K562 (cell line): ENCODE data around the gene CHRM1.

Experiments used
- EP300 ChIP-seq: IDR thresholded peaks from 2 replicates; pipeline ENCODE4 v1.6.1; 2012; ENCODE audit warnings: low read length, improper control_type of control experiment
- ILK ChIP-seq: fragments of 450-650 bp; IDR thresholded peaks from 2 replicates; pipeline ENCODE4 v1.6.1; 2016; ENCODE audit warnings: missing genetic modification characterization, low read depth, mild to moderate bottlenecking, missing compliant biosample characterization, moderate library complexity, borderline replicate concordance
- MXI1 ChIP-seq: IDR thresholded peaks from 2 replicates; pipeline ENCODE4 v1.6.1; 2011; ENCODE audit warnings: low read depth, mild to moderate bottlenecking, improper control_type of control experiment, low read length
- NFIC ChIP-seq: fragments of 450-650 bp; IDR thresholded peaks from 2 replicates; pipeline ENCODE4 v1.6.1; 2017; ENCODE audit warnings: mild to moderate bottlenecking, inconsistent platforms
- NFRKB ChIP-seq: fragments of 450-650 bp; IDR thresholded peaks from 2 replicates; pipeline ENCODE4 v1.6.1; 2016; ENCODE audit warnings: low read depth
- OTX1 ChIP-seq: fragments of 450-650 bp; formaldehyde crosslinking; IDR thresholded peaks from 2 replicates; pipeline ENCODE4 v1.4.0; 2022; ENCODE audit warnings: mild to moderate bottlenecking
- POLR2G ChIP-seq: fragments of 200-400 bp; formaldehyde crosslinking; IDR thresholded peaks from 2 replicates; pipeline ENCODE4 v1.6.1; 2017; ENCODE audit warnings: low read depth, mild to moderate bottlenecking, antibody characterized with exemption, low read length, moderate library complexity
- SMAD4 ChIP-seq: fragments of 250-450 bp; sonication (Bioruptor Pico); conservative IDR thresholded peaks from 2 replicates; pipeline ENCODE4 v1.8.0; 2021; ENCODE audit warnings: inconsistent platforms, mild to moderate bottlenecking, moderate library complexity
- ZBTB7A ChIP-seq: IDR thresholded peaks from 2 replicates; pipeline ENCODE4 v1.6.1; 2011; ENCODE audit warnings: low read depth, mild to moderate bottlenecking, low read length, moderate library complexity, borderline replicate concordance; ENCODE audit not compliant: control insufficient read depth
- ZC3H8 ChIP-seq: fragments of 450-650 bp; IDR thresholded peaks from 2 replicates; pipeline ENCODE4 v1.6.1; 2017
- ZNF75A ChIP-seq: fragments of 450-650 bp; formaldehyde crosslinking; IDR thresholded peaks from 2 replicates; pipeline ENCODE4 v1.4.0; 2020; ENCODE audit warnings: mild to moderate bottlenecking

DNA sequence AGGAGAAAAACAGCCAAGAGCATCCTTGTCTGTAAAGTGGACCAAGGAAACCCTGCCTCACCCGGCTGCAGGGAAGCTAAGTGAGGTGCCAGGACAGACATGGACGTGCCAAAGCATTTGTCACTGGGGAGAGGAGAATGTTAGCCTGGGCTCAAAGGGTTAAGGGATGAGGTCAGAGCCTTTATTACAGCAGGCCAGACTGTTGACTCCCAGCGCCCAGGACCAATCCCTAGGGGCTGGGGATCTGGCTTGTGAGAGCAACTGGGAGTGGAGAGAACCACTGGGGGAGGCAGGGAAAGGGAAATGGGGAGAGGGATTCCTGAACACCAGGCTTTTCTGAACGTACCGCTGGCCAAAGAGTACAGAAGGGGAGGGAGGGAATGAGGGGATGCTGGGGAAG, 2.6 kb downstream of the CHRM1 start:
- TF ChIP-seq NFRKB = no peak
- no peak for TF ChIP-seq OTX1
- no peak for TF ChIP-seq SMAD4 (CRISPR knock-in tag)
- TF ChIP-seq EP300 = no peak
- TF ChIP-seq POLR2G = no peak
- no peak for TF ChIP-seq ZBTB7A
- TF ChIP-seq ZC3H8 = no peak
- no peak for TF ChIP-seq ZNF75A (CRISPR knock-in tag)
- TF ChIP-seq ILK (tag) = no peak
- TF ChIP-seq NFIC = no peak
- TF ChIP-seq MXI1 = no peak
